A549 (cell line): Measurements from ENCODE around the gene LMOD1. TPM values are rescaled to one million over a fixed set of nuclear protein-coding genes. Genes with fewer than 3 reads are reported as not detected.

Experiments
- ATAC-seq, 2 experiments: fragments of 200-7000 bp in 1 of 2; fragments of >200 bp in 1 of 2; cut with Nextera tagmentation in 1 of 2; cut with Tn5 transposase in 1 of 2; 3 replicates each; pipeline versions ENCODE4 v1.8.0 to v1.9.1; 2018 to 2020; ENCODE audit warnings: mild to moderate bottlenecking in 1 of 2, moderate library complexity in 1 of 2
- CTCF ChIA-PET: fragments of 300-600 bp; sonication (Branson Sonifier 250); formaldehyde crosslinking; extraction: SDS; loops from one replicate; lab custom pipeline; 2021; ENCODE audit warnings: antibody characterized with exemption, inconsistent platforms; lab: Yijun Ruan, JAX
- POLR2A ChIA-PET: fragments of 350-600 bp; formaldehyde crosslinking; extraction: SDS; loops from one replicate; lab custom pipeline; 2021; ENCODE audit warnings: antibody characterized with exemption, inconsistent platforms; lab: Yijun Ruan, JAX
- DNase-seq, 2 experiments: peaks; one replicate each; pipeline versions ENCODE4 v3.0.0 to v3.0.0-alpha.2; 2011 to 2016; ENCODE audit warnings: low read depth in 1 of 2, low spot score in 1 of 2
- FAIRE-seq: peaks from 2 replicates; lab custom pipeline; 2011; peaks lifted over from hg19 to GRCh38; lab: Jason Lieb, UNC
- H3K27ac ChIP-seq, 2 experiments: fragments of >200 bp; sonication (Bioruptor Twin); formaldehyde crosslinking; 3 replicates each; pipeline ENCODE4 v1.5.1; 2016 to 2017
- H3K4me1 ChIP-seq: fragments of >200 bp; sonication (Bioruptor Twin); formaldehyde crosslinking; 3 replicates; pipeline ENCODE4 v1.6.1; 2016
- H3K4me2 ChIP-seq: fragments of >200 bp; sonication (Bioruptor Twin); formaldehyde crosslinking; 3 replicates; pipeline ENCODE4 v1.6.1; 2016
- H3K4me3 ChIP-seq: fragments of >200 bp; sonication (Bioruptor Twin); formaldehyde crosslinking; 3 replicates; pipeline ENCODE4 v1.5.1; 2016
- H3K9me3 ChIP-seq: fragments of >200 bp; sonication (Bioruptor Twin); formaldehyde crosslinking; 3 replicates; pipeline ENCODE4 v1.6.1; 2016
- BHLHE40 ChIP-seq: IDR thresholded peaks from 2 replicates; pipeline ENCODE4 v1.6.1; 2012; ENCODE audit warnings: low read depth, low read length, inconsistent platforms
- CBX8 ChIP-seq: fragments of 200-600 bp; sonication (generic); IDR thresholded peaks from 2 replicates; pipeline ENCODE4 v1.6.1; 2016
- CEBPB ChIP-seq, 2 experiments: fragments of >200 bp in 1 of 2; sonication (Bioruptor Twin) in 1 of 2; formaldehyde crosslinking in 1 of 2; IDR thresholded peaks; 2 replicates each; pipeline ENCODE4 v1.6.1; 2012 to 2016
- CHD2 ChIP-seq: fragments of 150-350 bp; IDR thresholded peaks from 2 replicates; pipeline ENCODE4 v1.6.1; 2014; ENCODE audit warnings: low read length; ENCODE audit not compliant: partially characterized antibody
- E2F6 ChIP-seq: IDR thresholded peaks from 2 replicates; pipeline ENCODE4 v1.6.1; 2012; ENCODE audit warnings: low read depth, borderline replicate concordance
- EP300 ChIP-seq, 2 experiments: fragments of >200 bp; sonication (Bioruptor Twin); formaldehyde crosslinking; IDR thresholded peaks; 2 replicates in 1 of 2; 3 replicates in 1 of 2; pipeline ENCODE4 v1.6.1; 2016 to 2017
- ESRRA ChIP-seq: fragments of 150-350 bp; IDR thresholded peaks from 2 replicates; pipeline ENCODE4 v1.6.1; 2014; ENCODE audit warnings: mild to moderate bottlenecking, low read length, borderline replicate concordance
- FOSB ChIP-seq: fragments of 250-450 bp; sonication (Bioruptor Pico); IDR thresholded peaks from 2 replicates; pipeline ENCODE4 v1.5.0; 2020; ENCODE audit warnings: mild to moderate bottlenecking, moderate library complexity
- HEYL ChIP-seq: fragments of 250-450 bp; sonication (Bioruptor Pico); IDR thresholded peaks from 2 replicates; pipeline ENCODE4 v1.8.0; 2021; ENCODE audit warnings: mild to moderate bottlenecking, moderate library complexity
- HMGXB4 ChIP-seq: fragments of 250-450 bp; sonication (Bioruptor Pico); IDR thresholded peaks from 2 replicates; pipeline ENCODE4 v1.5.0; 2021; ENCODE audit warnings: mild to moderate bottlenecking, moderate library complexity, borderline replicate concordance
- HOXB5 ChIP-seq: fragments of 250-450 bp; sonication (Bioruptor Pico); IDR thresholded peaks from 2 replicates; pipeline ENCODE4 v1.5.0; 2020; ENCODE audit warnings: mild to moderate bottlenecking, moderate library complexity
- JUN ChIP-seq, 2 experiments: fragments of >200 bp; sonication (Bioruptor Twin); formaldehyde crosslinking; IDR thresholded peaks; 2 replicates in 1 of 2; 3 replicates in 1 of 2; pipeline ENCODE4 v1.6.1; 2016 to 2017
- MAZ ChIP-seq: fragments of 150-350 bp; IDR thresholded peaks from 2 replicates; pipeline ENCODE4 v1.6.1; 2014; ENCODE audit warnings: antibody characterized with exemption, low read depth, low read length, borderline replicate concordance
- MYC ChIP-seq: IDR thresholded peaks from 2 replicates; pipeline ENCODE4 v1.6.1; 2012; ENCODE audit warnings: mild to moderate bottlenecking, inconsistent platforms, low read length, improper control_type of control experiment, borderline replicate concordance
- NFE2L2 ChIP-seq: fragments of 150-350 bp; conservative IDR thresholded peaks from 2 replicates; pipeline ENCODE4 v1.6.1; 2014; ENCODE audit warnings: low read length
- RARB ChIP-seq: fragments of 250-450 bp; sonication (Bioruptor Pico); IDR thresholded peaks from 2 replicates; pipeline ENCODE4 v1.8.0; 2021; ENCODE audit warnings: mild to moderate bottlenecking, moderate library complexity
- SREBF2 ChIP-seq: fragments of 450-650 bp; IDR thresholded peaks from 2 replicates; pipeline ENCODE4 v1.6.1; 2014; ENCODE audit warnings: mild to moderate bottlenecking, moderate library complexity
- TP53 ChIP-seq: fragments of 250-450 bp; sonication (Bioruptor Pico); IDR thresholded peaks from 2 replicates; pipeline ENCODE4 v1.5.0; 2021; ENCODE audit warnings: mild to moderate bottlenecking, moderate library complexity
- USF2 ChIP-seq: fragments of 450-650 bp; IDR thresholded peaks from 2 replicates; pipeline ENCODE4 v1.6.1; 2014; ENCODE audit warnings: antibody characterized with exemption
- ZFP36 ChIP-seq: fragments of 450-650 bp; IDR thresholded peaks from 2 replicates; pipeline ENCODE4 v1.6.1; 2014; ENCODE audit warnings: borderline replicate concordance; ENCODE audit not compliant: partially characterized antibody
- WGBS: methylation state at CpG from one replicate; pipeline ENCODE4 v1.1.6; 2017; ENCODE audit errors: missing lambda C conversion rate; 5-methylcytosine and 5-hydroxymethylcytosine counted together
- polyA plus RNA-seq, 4 experiments: library from polyadenylated mRNA; depleted of rRNA in 3 of 4; stranded (reverse); fragments of >200 nt; fragmentation: RNase III in 1 of 4; extraction: RNeasy Plus Mini Kit Qiagen cat#74134 plus additional on column Dnase treatment in 1 of 4; gene quantifications; 2 replicates in 3 of 4; 3 replicates in 1 of 4; pipeline ENCODE4 v1.2.3, GENCODE V29; 2011 to 2017

Gene LMOD1
- polyA plus RNA-seq, 2 of the 4 experiments (the other 2 are of a cell fraction), result not detected

GRCh38 chr1:201954263-201955008, 8.1 kb upstream of the LMOD1 start:
- H3K9me3 ChIP-seq, result no peaks in the 10 kb centered on the region
- ATAC-seq, result peak in 1 of 2 experiments; percentile 10; a peak in 3 of 6 replicates
- H3K4me3 ChIP-seq, result peak overlapping the region; percentile 96
- peak overlapping the region; percentile 91 to 93 for H3K27ac ChIP-seq
- CTCF ChIA-PET, result interaction anchor here (1.0 to 12.2 kb wide), 10 partner anchors 8 to 181 kb away, joined by 3 to 124 read pairs (median 4); partner anchors contain the start of genes LMOD1 and RNPEP
- 54% methylated on average over 24 of the region's 24 CpGs for WGBS
- no peak for TF ChIP-seq JUN (IDR thresholded peaks at IDR 0.05)
- TF ChIP-seq MAZ, result no peak
- TF ChIP-seq E2F6, result no peak
- no peak for TF ChIP-seq TP53 (CRISPR knock-in tag)
- TF ChIP-seq NFE2L2, result no peak
- TF ChIP-seq SREBF2, result no peak
- no peak for TF ChIP-seq USF2
- TF ChIP-seq, all 56 proteins: peak for 0
- no peak for FAIRE-seq
- Histone ChIP-seq H3K4me1 (peaks cover 12% of the 10 kb centered on the region; the same call in 2 of the 3 replicates), H3K4me2 (peak overlapping the region; percentile 72)
- DNase-seq, result no peak
- POLR2A ChIA-PET, result interaction anchor here (0.6 to 1.8 kb wide), 11 partner anchors 8 to 84 kb away, joined by 3 to 16 read pairs (median 6); partner anchors contain the start of genes LMOD1 and RNPEP

- CTCF ChIA-PET, result interaction anchor here (0.8 to 12.2 kb wide), 7 partner anchors 8 to 186 kb away, joined by 3 to 124 read pairs (median 4); no protein-coding TSS in a partner anchor
- no peak for TF ChIP-seq SREBF2
- no peak for TF ChIP-seq CBX8
- no peak for TF ChIP-seq HMGXB4 (CRISPR knock-in tag)
- no peak for TF ChIP-seq TP53 (CRISPR knock-in tag)
- TF ChIP-seq ZFP36, result no peak
- TF ChIP-seq MAZ, result no peak
- TF ChIP-seq CHD2, result no peak
- no peak for TF ChIP-seq FOSB (CRISPR knock-in tag)
- TF ChIP-seq HEYL (CRISPR knock-in tag), result no peak
- no peak for TF ChIP-seq ESRRA
- TF ChIP-seq HOXB5 (CRISPR knock-in tag), result no peak
- no peak for TF ChIP-seq MYC
- TF ChIP-seq USF2, result no peak
- no peak for TF ChIP-seq BHLHE40
- no peak for TF ChIP-seq CEBPB (IDR thresholded peaks at IDR 0.05)
- TF ChIP-seq EP300 (IDR thresholded peaks at IDR 0.05), result no peak
- no peak for TF ChIP-seq E2F6
- no peak for TF ChIP-seq RARB (CRISPR knock-in tag)
- H3K9me3 ChIP-seq, result no peaks in the 10 kb centered on the region
- H3K4me3 ChIP-seq, result no peak overlapping the region
- ATAC-seq (no peak), FAIRE-seq (no peak), DNase-seq (no peak)
- no peak overlapping the region for H3K4me2 ChIP-seq
- no peaks in the 10 kb centered on the region for H3K4me1 ChIP-seq
- H3K27ac ChIP-seq, result no peak overlapping the region
- POLR2A ChIA-PET, result no interaction called here
These were observed 3.1 kb upstream of the LMOD1 start for GRCh38 chr1:201949491-201949890.
